ENCODE measurements around the gene ZNF750.

DNA sequence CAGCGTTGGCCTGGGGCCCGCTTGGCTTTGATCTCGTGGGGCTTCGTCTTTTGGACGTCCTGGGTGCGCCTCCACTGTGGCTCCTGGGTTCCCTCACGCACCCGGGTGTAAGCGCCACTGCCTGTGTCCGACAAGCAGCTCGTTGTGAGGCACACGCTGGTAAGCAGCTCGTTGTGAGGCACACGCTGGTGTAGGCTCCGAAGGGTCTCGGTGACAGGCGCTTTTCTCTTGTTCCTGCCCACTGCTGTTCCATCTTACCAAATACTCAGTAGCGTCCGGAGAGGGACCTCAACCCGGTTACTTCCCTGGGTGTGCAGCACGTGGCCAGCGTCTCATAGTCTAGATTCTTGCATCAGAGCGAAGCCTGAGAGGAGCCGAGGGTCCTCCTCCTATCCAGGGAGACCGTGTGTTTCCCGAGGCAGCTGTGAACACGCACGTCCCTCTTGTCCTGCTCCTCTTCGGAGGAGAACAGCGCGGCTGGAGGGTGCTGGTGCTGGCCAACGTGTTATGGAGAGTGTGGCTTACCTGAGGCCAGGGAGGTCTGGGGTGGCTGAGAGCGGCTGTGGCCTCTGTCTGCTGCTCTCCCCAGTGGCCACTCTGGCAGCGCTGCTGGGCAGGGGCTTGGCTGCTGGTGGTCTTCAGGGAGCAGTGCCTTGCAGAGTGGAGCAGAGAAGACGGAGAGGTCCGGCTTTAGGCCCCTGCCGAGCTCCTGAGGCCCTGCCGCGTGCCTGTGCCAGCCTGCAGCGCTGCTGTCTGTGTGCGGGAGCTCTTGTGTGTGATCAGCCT, 32.1 kb upstream of the ZNF750 start:
- TF ChIP-seq CTCF (IDR thresholded peaks at IDR 0.05 in 8 of 11, conservative IDR thresholded peaks at IDR 0.05 in 3 of 11) (peak in 1 of 11 experiments; percentile 1), POLR2A (IDR thresholded peaks at IDR 0.05) (no peak), POLR2AphosphoS5 (IDR thresholded peaks at IDR 0.05) (peak in 1 of 3 donors; percentile 18)

Data from spleen (tissue), 7 donors.